HG03196 (cell line): ENCODE measurements around the gene FSTL4.

Source experiments
- ATAC-seq: cut with Tn5 transposase; IDR thresholded peaks from one replicate; pipeline ENCODE4 v1.9.1; 2021; ENCODE audit not compliant: unreplicated experiment

The FSTL4 gene

DNA sequence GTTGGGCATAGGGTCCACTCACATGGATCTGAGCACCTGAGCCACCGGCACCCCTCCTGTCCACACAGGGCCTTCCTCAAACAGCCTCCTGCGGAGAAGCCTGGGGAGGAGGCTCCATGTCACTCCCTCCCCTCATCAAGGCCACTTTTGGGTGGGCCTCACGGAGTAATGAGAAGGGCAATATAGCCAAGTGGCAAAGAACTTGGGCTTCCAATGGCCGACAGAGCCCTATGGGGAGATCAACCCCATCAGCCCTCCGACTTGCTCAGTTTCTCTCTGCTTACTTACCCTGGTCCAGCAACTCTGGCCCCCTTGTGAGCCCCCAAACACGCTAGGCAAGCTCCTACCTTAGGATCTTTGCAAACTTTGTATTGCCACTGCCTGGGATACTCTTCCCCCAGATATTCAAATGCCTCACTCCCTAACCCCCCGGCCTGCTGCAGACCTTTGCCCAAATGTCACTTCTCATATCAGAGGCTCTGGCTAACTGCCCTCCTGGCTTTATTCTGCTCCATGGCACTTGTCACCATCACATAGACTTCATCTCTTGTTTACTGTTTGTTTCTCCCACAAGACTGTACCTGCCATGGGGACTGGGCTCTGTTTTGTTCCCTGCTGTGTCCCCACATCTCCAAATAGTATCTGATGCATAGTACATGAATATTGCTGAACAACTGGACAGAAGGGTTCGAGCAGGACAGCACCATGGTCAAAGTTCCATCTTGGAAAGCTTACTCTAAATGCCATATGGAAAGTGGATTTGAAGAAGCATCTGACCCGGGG, 220.8 kb downstream of the FSTL4 start:
- ATAC-seq, result no peak

DNA sequence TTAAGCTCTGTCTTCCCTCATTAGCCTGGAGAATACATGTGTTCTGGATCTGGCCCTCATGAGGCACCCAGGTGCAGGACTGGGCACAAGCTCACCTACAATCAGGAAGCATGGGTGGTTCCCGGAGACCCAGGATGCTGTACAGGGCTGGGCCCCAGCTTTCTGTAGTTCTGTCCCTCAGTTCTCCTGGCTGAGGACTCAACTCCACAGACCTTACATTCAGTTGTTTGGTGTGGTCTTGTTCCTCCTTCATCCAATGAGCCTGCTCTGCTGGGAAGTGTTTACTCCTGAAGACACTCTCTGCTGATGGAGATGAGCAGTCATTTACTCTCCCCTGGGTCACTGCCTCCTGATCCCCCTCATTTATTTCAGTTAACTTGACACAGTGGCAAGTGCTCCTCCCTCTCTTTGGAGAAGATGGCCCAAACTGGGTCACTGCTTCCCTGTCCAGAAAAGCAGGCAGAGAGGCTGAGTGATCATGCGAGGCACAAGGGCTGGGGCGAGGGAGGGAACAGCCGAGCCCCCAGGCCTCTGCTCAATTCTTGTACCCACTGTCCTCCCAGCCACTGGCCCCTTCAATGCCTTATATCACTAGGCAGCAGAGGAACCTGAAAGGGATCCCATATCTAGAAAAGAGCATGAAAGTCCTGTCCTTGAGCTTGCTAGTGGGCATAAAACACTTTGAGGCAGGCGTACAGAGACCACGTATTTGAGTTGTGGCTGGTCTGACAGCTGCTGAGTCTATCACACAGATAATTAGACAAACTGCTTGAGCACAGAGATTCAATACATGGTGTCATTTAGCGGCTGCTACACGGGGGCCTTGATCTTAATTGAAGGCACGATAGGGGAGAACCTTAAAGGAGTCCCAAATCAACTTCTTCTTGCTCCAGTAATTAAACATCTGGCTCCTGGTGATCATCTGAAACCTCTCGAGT, 221.7 kb downstream of the FSTL4 start:
- ATAC-seq, result no peak

DNA sequence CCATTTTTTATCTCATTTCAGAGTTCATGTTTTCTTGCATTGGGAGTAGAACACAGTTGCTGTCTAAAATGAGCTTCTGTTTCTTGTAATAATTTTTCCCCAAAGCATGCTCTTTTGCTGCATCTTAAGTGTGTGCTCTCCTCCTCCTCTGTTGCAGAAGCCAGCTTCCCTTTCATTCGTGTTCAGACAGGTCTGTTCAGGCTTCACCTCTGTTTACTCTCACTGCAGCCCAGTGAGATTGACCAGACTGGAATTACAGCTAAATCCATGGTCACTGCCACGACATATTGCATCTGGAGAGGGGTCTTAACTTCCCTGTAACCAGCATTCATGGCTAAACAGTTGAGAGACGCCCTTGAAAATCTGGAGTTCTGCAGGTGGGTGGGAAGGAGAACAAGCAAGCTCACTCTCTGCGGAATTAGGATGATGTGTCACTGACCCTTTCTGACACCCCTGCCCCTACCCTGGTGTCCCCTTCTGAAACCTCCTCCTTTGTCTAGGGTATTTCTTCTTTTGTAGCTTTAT, 223.2 kb downstream of the FSTL4 start:
- no peak for ATAC-seq

DNA sequence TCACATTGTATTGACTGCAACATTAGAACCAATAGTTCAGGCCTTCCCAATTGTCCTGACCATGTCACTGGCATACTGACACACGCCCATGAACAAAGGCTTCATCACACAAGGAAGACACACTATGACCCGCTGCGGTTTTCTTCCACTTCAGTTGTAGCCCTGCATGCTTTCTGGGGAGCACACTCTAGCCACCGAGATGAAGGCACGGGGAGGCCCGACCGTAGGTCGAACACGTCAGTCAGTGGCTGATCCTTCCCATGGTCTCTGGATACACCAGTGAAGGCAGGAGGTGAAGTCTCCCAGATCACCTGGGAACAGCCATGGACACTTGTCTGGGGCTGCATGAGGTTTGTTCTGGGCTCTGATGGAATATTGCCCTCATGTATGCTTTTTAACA, 224.7 kb downstream of the FSTL4 start:
- no peak for ATAC-seq

DNA sequence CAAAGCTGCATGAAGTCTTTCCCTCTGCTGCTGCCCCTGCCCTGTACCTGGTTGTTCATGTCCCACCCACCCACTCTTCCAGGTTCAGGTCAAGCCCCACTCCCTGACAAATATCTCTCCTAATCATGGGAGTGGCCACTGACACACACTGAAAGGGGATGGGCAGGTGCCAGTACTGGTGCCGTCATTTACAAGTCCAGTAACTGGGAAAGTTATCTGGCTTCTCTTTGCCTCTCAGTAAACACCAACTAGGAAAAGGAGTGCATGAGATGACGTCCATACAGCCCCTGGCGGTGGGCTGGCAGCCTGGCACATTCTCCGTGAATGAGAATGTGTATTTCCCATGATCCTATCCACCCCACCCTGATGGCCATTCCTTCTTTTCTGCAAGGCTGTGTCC, 225.2 kb downstream of the FSTL4 start:
- no peak for ATAC-seq

DNA sequence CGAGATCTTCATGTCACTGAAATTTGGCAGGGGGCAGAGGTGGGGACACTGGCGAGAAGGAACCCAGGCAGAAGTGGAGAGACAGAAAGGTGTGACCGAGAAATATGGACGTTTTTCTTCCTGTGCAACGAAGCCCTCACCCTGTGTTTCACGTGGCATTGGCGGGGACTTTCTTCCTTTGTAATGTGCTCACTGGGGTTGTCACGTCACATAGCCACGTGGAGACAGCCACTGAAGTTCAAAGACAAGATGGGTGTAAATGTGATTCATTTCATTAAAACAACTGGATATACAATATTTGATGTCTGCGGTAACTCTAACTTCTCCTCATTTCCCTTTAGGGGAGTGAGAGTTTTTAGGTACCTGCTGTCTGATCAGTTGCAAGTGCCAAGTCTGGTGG, 225.7 kb downstream of the FSTL4 start:
- ATAC-seq, result no peak

DNA sequence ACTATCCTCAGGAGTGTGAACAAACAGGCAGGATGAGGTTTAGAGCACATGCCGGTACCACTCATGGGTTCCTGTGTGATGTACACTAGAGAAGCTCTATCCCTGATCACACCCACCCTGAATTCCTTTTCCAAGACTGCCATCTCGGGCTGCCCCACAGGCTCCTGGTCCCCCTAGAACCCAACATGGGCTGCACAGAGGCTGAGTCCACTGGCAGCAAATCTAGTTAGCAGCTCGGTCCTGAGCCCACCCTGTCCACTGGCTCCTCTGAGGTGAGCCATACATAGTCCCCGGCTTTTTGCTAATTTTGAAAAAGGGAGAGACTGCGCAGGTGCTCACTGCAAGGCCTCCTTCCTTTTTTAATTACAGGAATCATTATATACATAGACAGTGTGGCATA, 227.0 kb downstream of the FSTL4 start:
- ATAC-seq, result no peak

DNA sequence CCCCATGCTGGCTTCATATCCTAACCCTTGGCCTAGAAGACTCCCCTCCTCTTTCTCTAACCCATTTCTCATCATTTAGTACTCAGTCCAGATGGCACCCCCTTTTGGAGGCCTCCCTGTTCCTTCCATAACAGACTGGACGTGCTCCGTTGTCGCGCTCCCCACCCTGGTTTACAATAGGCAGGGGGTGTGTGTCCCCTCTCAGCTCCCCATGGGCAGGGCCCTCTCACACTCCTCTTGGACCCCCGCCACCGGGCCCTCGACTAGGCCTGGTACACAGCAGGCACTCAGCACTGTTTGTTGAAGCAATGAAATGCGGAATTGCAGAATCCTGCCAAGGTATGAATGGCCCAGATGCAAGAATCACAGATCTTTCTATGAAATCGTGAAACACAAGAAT, 227.4 kb downstream of the FSTL4 start:
- ATAC-seq, result no peak

DNA sequence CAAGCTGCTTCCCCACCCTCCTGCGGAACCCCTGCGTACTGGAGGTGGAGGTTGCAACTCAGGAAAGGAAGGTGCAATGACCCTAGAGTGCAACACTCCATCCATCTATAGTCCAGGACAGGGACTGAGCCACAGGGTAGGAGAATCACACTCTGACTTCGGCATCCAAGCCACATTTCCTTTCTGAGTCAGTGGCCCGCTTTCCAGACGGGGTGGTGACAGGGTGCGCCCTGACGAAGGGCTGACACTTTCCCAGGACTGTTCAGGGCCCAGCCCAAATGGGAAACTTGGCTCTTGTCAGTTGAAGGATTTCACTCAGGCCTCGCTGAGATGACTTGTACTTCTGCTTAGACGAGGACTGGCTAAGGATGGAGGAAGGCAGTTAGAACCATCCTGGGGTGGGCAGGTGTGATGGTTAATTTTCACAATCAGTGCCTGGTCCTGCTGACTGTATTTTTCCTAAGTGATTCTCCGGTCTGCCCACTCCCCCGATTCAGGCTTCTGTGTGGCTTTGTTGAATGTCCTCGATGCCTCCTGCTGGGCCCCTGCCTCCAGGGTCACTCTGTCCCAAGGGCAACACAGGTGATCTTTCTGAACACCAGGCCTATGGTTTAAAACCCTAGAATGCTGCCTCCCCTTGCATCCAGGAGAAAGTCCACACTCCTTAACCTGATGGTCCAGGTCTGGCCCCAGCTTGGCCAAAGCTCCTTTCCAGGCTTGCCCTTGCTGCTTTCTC, 228.1 kb downstream of the FSTL4 start:
- ATAC-seq, result no peak

DNA sequence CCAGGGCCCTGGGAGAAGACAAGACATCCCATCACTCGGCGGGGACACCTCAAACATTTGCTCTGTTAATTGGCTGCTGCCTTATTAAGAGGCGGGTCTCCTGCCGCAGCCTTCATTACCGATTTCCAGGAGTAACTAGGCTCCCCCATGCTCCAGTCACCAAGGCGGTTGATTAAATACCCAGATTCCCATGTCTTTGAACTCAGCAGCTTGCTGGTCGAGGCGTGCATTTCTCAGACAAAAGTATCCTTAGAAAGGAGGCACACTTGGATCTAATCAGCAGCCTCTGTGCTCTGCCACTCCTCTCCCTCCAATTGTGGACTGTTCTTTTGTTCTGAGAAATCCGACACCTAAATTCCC, 228.8 kb downstream of the FSTL4 start:
- ATAC-seq, result no peak

DNA sequence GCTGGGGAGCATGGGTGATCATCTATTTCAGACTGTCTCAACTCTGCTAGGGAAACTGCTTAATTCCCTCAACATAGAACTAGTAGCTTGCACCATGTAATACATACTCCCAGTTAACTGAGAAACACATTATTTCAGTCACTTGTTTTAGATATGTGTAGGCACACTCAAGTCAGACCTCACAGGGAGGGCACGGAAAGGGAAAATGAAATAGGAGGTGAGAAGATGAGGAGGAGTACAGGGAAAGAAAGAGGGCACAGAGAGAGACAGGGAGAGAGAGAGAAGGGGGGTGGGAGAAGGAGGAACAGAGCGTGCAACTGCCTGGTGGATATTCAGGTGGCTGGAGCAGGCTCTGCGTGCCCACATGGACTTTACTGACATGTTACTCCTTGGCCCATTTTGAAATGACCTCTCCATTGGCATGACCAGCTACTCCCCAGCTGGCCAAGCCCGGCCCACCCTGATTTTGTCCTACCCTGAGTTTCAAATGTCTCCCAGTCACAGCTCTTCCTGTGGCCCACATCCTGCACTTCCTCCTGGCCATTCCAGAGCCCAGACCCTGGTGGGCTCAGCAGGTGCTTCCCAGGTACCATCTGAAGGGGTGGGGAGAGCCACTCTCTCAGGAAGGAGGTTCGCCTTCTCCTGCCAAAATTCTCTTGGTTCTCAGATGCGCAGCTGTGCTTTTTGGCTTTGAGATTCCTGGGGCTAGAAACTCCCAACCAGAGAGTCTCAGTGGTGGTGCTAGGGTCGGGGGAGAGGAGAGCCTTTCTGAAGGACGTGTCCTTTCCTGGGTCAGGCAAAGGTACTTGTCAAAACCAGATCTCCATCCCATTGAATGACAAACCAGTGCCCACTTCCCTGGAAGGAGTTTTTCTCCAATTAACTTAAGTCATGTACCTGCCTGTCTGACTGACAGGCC, 229.4 kb downstream of the FSTL4 start:
- no peak for ATAC-seq

DNA sequence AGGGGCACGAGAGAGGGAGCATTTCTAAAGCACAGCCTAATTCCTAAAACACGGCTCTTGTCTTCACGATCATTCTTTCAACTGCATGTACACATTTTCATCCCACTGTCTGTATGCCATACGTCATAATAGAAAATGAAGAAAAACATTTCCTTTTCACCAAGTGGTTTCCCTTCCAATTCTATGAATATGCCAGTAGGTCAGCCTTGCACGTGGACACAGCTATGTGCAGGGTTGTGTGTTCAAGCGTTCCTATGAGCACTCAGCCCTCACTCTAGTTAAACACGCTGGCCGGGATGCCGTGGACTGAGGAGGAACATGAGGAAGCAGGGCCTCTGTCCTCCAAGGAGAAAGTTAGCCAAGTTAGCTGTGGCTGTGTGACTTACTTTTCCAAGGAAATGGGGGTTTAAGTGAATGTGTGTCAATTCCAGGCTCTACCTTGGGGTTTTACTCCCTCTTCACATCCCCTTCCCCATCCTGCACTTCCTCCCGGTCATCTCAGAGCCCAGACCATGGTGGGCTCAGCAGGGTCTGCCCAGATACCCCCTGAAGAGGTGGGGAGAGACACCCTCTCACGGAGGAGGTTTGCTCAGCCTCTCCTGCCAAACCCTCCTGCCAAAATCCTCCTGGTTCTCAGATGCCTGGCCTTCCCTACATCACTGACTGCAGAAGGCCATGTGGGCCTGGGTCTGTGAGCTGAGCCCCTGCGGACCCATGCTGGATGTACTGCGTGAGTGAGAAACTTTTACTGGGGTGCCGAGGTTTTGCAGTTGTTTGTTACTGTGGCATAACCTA, 230.6 kb downstream of the FSTL4 start:
- no peak for ATAC-seq

DNA sequence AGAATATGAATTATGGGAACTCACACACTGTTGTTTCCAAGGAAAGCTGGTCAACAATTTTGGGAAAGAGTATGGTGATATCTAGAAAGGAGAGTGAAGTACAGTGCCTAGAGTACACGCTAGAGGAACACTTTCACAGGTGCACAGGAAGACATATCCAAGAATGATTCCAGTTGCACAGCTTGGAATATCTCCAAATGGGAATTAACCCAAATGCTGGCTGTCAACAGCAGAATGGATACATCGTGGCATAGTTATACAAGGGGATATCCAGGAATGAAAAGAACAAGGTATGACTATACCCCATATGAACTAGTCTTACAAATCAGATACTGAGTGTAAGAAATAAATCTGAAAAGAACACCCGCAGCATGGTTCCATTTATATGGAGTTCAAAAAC, 231.3 kb downstream of the FSTL4 start:
- ATAC-seq, result no peak

DNA sequence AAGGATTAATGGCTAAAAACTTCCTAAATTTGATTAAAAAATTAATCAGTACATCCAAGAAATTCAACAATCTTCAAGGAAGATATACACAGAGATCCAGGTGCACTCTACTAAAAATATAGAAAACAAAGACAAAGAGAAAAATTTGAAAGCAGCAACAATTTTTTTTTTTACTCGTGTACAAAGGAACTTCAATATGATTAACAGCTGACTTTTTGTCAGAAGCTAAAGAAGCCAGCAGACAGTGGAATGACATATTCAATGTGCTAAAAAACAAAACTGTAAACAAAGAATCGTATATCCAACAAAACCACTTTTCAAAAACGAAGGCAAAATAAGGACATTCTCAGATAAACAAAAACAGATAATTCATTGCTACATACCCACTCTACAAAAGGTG, 234.6 kb downstream of the FSTL4 start:
- no peak for ATAC-seq

DNA sequence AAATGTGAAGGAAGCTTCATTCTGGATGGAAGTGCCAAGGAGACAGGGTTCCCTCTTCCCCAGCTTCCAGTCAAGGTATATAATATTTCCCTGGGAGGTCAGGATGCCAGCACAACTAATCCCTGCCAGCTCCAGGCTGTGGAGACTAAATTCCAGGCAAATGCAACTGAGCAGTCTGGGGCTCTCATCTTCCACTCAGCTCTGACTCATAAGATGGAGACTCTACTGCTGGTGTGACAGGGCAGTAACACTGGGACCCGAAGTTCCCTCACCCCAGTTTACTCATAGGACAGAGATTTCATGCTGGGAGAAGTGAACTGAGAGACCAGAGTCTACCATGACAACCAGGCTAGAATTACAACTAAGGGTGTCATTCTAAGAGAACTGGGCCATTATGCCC, 235.4 kb downstream of the FSTL4 start:
- ATAC-seq, result no peak

DNA sequence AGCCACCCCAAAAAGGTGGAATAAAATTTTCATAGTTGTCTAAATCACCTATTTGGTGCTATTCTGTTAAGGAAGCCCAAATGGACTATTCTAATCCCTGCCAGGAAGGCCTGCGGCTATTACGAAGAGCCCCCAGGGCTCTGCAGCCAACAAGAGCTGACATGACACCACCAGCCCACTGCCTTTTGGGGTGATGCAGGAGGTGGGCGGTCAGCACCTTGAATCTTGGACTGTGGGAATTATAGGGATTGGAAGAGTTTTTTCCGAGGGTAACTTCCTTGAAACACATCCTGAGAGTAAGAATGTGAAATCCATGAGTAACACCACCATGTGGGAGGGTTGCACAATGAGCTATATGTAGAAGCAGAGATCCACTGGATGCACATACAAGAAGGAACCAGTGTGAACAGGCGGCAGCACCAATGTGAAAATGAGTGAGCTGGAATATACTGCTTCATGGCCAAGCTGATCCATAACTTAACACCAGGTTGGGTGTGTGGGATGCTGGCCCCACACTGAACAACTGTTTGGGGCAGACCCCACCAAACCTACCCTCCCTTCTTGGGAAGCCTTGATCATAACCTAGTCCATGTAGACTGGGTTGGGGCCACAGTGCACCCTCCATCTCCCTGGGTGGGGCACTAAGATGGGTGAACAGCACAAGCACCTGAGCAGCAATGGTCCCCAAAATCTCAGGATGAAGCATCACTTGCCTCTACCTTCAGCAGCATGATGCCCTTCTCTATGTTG, 239.0 kb downstream of the FSTL4 start:
- ATAC-seq, result no peak

DNA sequence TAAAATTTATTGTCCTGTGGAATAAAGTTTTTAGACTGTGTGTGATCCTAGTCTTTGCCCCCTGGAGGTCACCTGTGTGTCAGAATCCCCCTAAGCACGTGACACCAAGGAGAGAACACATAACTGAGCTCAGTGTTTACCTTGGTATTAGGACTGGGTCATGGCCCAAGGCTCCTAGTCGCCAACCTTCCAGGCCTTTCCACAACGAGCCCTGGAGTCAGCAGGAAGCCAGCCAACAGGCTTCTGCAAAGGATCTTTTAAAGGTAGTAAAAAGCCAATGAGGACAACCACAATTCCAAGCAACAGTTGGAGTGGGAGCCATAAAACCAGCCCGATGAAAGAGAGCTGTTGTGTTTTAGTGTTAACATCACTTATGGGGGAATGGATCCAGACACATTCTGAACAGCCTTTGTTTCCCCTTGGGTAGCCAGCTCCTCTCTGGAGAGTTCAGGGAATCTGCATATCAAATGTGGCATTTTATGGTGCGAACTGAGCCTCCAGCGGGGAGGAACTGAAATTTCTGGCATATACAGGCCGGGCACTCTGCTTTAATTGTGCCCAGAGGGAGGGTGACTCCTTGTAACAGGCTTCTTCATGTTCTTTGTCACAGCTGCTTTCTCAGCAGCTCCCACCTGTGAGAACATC, 239.9 kb downstream of the FSTL4 start:
- ATAC-seq, result no peak

DNA sequence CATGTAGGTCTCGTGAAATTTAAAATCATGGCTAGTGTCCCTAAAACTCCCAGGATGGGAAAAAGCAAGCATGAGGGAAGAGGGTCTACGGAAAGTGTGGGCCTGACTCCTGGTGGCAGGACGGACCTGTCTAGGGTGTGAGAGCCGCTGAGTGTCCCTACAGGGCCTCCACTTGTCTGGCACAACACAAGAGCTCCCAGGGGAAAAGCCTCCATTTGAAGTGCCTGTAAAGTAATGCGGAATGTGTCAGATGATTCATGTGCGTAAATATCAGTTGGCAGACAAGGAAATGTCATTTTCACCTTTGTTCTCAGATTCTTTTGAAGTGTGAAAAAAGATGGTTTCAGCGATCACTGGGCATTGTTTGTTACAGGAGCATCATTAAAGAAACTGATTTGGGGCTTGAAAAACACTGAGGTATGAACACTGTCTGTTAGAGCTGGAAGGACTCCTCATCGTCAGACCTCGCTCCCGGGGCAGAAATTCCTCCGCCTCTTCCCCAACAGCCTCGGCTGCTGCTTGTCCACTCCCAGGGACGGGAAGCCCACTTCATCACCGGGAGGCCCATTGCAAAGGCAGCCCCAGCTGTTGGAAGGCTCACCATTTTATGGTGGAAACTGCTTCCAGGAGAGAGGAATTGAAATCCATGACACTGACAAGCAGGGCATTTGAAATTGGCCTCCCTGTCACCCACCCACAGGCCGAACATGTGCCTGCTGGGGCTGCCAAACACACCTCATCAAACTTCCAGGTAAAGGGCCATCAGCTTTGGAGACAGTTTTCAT, 240.8 kb downstream of the FSTL4 start:
- no peak for ATAC-seq
